Breast epithelium (tissue), 4 donors: ENCODE results near the gene TTC23. TPM values are rescaled to one million over a fixed set of nuclear protein-coding genes. Genes with fewer than 3 reads are reported as not detected.

Experiments
- DNase-seq, 2 donors: peaks; one replicate each; pipeline ENCODE4 v3.0.0-alpha.2; 2019; ENCODE audit warnings: low spot score in 2 of 2
- H3K27ac ChIP-seq, 2 donors: fragments of 200-600 bp; sonication (generic) in 1 of 2; one replicate each; pipeline ENCODE4 v1.5.1; 2016 to 2019; ENCODE audit warnings: mild to moderate bottlenecking in 1 of 2
- H3K27me3 ChIP-seq, 2 donors: fragments of 200-600 bp; sonication (generic) in 1 of 2; one replicate each; pipeline versions ENCODE4 v1.5.1 to v1.6.0; 2017 to 2019; ENCODE audit warnings: control low read depth in 1 of 2, mild to moderate bottlenecking in 1 of 2
- H3K36me3 ChIP-seq: fragments of 200-600 bp; one replicate; pipeline ENCODE4 v1.5.1; 2019
- H3K4me1 ChIP-seq, 2 donors: fragments of 200-600 bp; sonication (generic); one replicate each; pipeline ENCODE4 v1.5.1; 2016 to 2019; ENCODE audit warnings: control low read depth in 1 of 2
- H3K4me3 ChIP-seq, 3 donors: fragments of 200-600 bp; sonication (generic); 1 replicate in 2 of 3; 2 replicates in 1 of 3; pipeline ENCODE4 v1.5.1; 2016 to 2019; ENCODE audit warnings: mild to moderate bottlenecking in 3 of 3, moderate library complexity in 2 of 3
- H3K9me3 ChIP-seq, 2 donors: fragments of 200-600 bp; sonication (generic) in 1 of 2; one replicate each; pipeline ENCODE4 v1.5.1; 2016 to 2019; ENCODE audit warnings: control low read depth in 1 of 2
- CTCF ChIP-seq, 3 donors: fragments of 450-650 bp; IDR thresholded peaks; one replicate each; pipeline ENCODE4 v1.5.1; 2016 to 2017; ENCODE audit warnings: antibody characterized with exemption in 3 of 3, mild to moderate bottlenecking in 3 of 3, moderate library complexity in 3 of 3
- POLR2A ChIP-seq: fragments of 450-650 bp; IDR thresholded peaks from one replicate; pipeline ENCODE4 v1.6.1; 2016; ENCODE audit warnings: antibody characterized with exemption, mild to moderate bottlenecking, moderate library complexity
- POLR2AphosphoS5 ChIP-seq, 3 donors: sonication (generic); formaldehyde crosslinking; IDR thresholded peaks; one replicate each; pipeline ENCODE4 v1.6.1; 2017; ENCODE audit warnings: antibody characterized with exemption in 3 of 3
- intact Hi-C: fragments of 100-400 bp; cut with DNase I; formaldehyde crosslinking; loops from one replicate; pipeline ENCODE4 v1.15.1; 2023; ENCODE audit warnings: low total_unique reads
- total RNA-seq, 3 donors: library from RNA; depleted of rRNA; stranded (reverse); fragments of >200 nt; gene quantifications; one replicate each; pipeline ENCODE4 v1.1.0, GENCODE V29; 2016

TTC23 gene
- total RNA-seq, 3 donors from 2014 or later = 19.2 to 43.9 (median 29.5) TPM

- intact Hi-C loops = no loop called here
- DNase-seq = no peak
- Histone ChIP-seq H3K27me3 (peaks cover 0 to 3% of the 10 kb centered on the region in 2 donors), H3K4me3 (no peak overlapping the region), H3K27ac (no peak overlapping the region), H3K4me1 (peaks cover 0 to 4% of the 10 kb centered on the region in 2 donors), H3K36me3 (no peaks in the 10 kb centered on the region), H3K9me3 (no peaks in the 10 kb centered on the region)
- TF ChIP-seq POLR2A = no peak
- no peak for TF ChIP-seq CTCF (IDR thresholded peaks at IDR 0.05)
- TF ChIP-seq POLR2AphosphoS5 (IDR thresholded peaks at IDR 0.05) = no peak
Measured at GRCh38 chr15:99097441-99098410, 151.7 kb downstream of the TTC23 start.

GRCh38 chr15:99096894-99097426, 152.4 kb downstream of the TTC23 start:
- no peak for DNase-seq
- H3K4me3 ChIP-seq = no peak overlapping the region
- no peak overlapping the region for H3K27ac ChIP-seq
- intact Hi-C loops = no loop called here
- H3K27me3 ChIP-seq = no peaks in the 10 kb centered on the region
- H3K4me1 ChIP-seq = peaks cover 0 to 4% of the 10 kb centered on the region in 2 donors
- H3K9me3 ChIP-seq = no peaks in the 10 kb centered on the region
- H3K36me3 ChIP-seq = no peaks in the 10 kb centered on the region
- TF ChIP-seq CTCF (IDR thresholded peaks at IDR 0.05) = no peak

GRCh38 chr15:99096173-99096893, 153.0 kb downstream of the TTC23 start:
- no peak for DNase-seq
- H3K4me3 ChIP-seq = no peak overlapping the region
- H3K9me3 ChIP-seq = no peaks in the 10 kb centered on the region
- no peaks in the 10 kb centered on the region for H3K36me3 ChIP-seq
- intact Hi-C loops = no loop called here
- H3K4me1 ChIP-seq = peaks cover 0 to 4% of the 10 kb centered on the region in 2 donors
- no peak overlapping the region for H3K27ac ChIP-seq
- H3K27me3 ChIP-seq = no peaks in the 10 kb centered on the region
- TF ChIP-seq POLR2AphosphoS5 (IDR thresholded peaks at IDR 0.05) (no peak), POLR2A (no peak), CTCF (IDR thresholded peaks at IDR 0.05) (no peak)

- TF ChIP-seq POLR2AphosphoS5 (IDR thresholded peaks at IDR 0.05) = no peak
- no peak for TF ChIP-seq CTCF (IDR thresholded peaks at IDR 0.05)
- Histone ChIP-seq H3K4me3 (no peak overlapping the region), H3K27ac (no peak overlapping the region)
Measured at GRCh38 chr15:99095626-99096025, 153.8 kb downstream of the TTC23 start.

More at GRCh38 chr15:99095626-99096025, 153.8 kb downstream of the TTC23 start:
- H3K4me1 ChIP-seq = peaks cover 0 to 4% of the 10 kb centered on the region in 2 donors
- no peaks in the 10 kb centered on the region for H3K9me3 ChIP-seq
- H3K36me3 ChIP-seq = no peaks in the 10 kb centered on the region
- intact Hi-C loops = no loop called here
- no peak for DNase-seq
- no peaks in the 10 kb centered on the region for H3K27me3 ChIP-seq
